Measurements from ENCODE around the gene FKBP15. TPM values are rescaled to one million over a fixed set of nuclear protein-coding genes. Genes with fewer than 3 reads are reported as not detected.
A peak's percentile ranks its signal among the peaks of the same experiment; 100 is the strongest.
"Not testable (repeated sequence)": the region's sequence is repeated elsewhere in the genome, so short reads cannot be mapped to it uniquely, and the experiment has no call there.

The FKBP15 gene
- total RNA-seq, 2 experiments from 2014 or later, result 25.8 to 27.7 TPM

DNA sequence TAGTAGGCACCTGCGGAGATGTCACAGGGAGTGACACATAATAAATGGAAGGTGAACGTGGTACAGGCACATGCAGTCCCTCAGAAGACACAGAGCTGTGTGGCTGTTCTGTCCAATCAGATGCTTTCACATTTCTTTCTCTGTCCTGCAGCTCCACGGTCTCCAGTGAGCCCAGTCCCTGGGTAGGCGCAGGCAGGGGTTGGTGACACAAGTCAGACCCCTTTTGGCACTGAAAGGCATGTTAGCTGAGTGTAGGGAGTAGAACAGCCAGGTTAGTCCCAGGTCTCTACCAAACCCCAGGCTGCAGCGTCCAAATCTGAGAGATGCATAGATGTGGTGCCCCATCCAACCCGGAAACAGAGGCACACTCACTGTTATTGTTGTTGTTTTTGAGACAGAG, 67.5 kb downstream of the FKBP15 start:
- DNase-seq, result no peak
- Mint-ChIP-seq H3K27me3 (no peaks in the 10 kb centered on the region), H3K9me3 (no peaks in the 10 kb centered on the region), H3K4me3 (no peak overlapping the region), H3K36me3 (peaks cover 3% of the 10 kb centered on the region), H3K27ac (no peak overlapping the region), H3K4me1 (ENCODE audit: low read depth) (peaks cover 38% of the 10 kb centered on the region)
- intact Hi-C loops (cut with micrococcal nuclease), result loop anchor here (5.0 to 10.0 kb wide), 2 partner anchors 249 to 399 kb away; partner anchors contain the start of genes ALAD and SNX30
- ChIA-PET POLR2A (interaction anchor here (4.2 kb wide), 1 partner anchor 68 kb away, joined by 19 read pairs; the partner anchor contains the start of genes FKBP15 and SLC31A1), CTCF (interaction anchor here (0.5 to 1.2 kb wide), 2 partner anchors 17 to 23 kb away, joined by 3 read pairs; no protein-coding TSS in a partner anchor)

- no peaks in the 10 kb centered on the region for H3K9me3 Mint-ChIP-seq
- no peaks in the 10 kb centered on the region for H3K36me3 Mint-ChIP-seq
- H3K4me3 Mint-ChIP-seq, result peak overlapping the region; percentile 43
- no peak for DNase-seq
- H3K27me3 Mint-ChIP-seq, result no peaks in the 10 kb centered on the region
- intact Hi-C loops (cut with micrococcal nuclease), result loop anchor here (5.0 to 10.0 kb wide), 2 partner anchors 250 to 398 kb away; partner anchors contain the start of genes ALAD and SNX30
- POLR2A ChIA-PET, result no interaction called here
- peaks cover 37% of the 10 kb centered on the region for H3K4me1 Mint-ChIP-seq (ENCODE audit: low read depth)
- CTCF ChIA-PET, result interaction anchor here (1.2 to 2.7 kb wide), 2 partner anchors 22 to 40 kb away, joined by 3 to 22 read pairs; no protein-coding TSS in a partner anchor
- H3K27ac Mint-ChIP-seq, result no peak overlapping the region
Observed at GRCh38 chr9:113152699-113153098, 68.4 kb downstream of the FKBP15 start.

- H3K27me3 Mint-ChIP-seq, result no peaks in the 10 kb centered on the region
- no peak overlapping the region for H3K27ac Mint-ChIP-seq
- no peak for DNase-seq
- POLR2A ChIA-PET, result interaction anchor here (0.6 to 2.1 kb wide), 3 partner anchors 69 to 917 kb away, joined by 3 to 17 read pairs (median 6); partner anchors contain the start of genes FKBP15 and SLC31A1
- H3K4me3 Mint-ChIP-seq, result peak overlapping the region; percentile 80
- no peaks in the 10 kb centered on the region for H3K9me3 Mint-ChIP-seq
- H3K4me1 Mint-ChIP-seq (ENCODE audit: low read depth), result peaks cover 35% of the 10 kb centered on the region
- H3K36me3 Mint-ChIP-seq, result no peaks in the 10 kb centered on the region
- intact Hi-C loops (cut with micrococcal nuclease), result loop anchor here (2.0 to 10.0 kb wide), 3 partner anchors 69 to 397 kb away; partner anchors contain the start of genes ALAD, FKBP15, SLC31A1 and SNX30
- CTCF ChIA-PET, result interaction anchor here (0.6 to 2.7 kb wide), 7 partner anchors 8 to 123 kb away, joined by 4 to 22 read pairs (median 5); partner anchors contain the start of genes CDC26, FKBP15, PRPF4 and SLC31A1
Observed at GRCh38 chr9:113151696-113152630, 69.1 kb downstream of the FKBP15 start.

DNA sequence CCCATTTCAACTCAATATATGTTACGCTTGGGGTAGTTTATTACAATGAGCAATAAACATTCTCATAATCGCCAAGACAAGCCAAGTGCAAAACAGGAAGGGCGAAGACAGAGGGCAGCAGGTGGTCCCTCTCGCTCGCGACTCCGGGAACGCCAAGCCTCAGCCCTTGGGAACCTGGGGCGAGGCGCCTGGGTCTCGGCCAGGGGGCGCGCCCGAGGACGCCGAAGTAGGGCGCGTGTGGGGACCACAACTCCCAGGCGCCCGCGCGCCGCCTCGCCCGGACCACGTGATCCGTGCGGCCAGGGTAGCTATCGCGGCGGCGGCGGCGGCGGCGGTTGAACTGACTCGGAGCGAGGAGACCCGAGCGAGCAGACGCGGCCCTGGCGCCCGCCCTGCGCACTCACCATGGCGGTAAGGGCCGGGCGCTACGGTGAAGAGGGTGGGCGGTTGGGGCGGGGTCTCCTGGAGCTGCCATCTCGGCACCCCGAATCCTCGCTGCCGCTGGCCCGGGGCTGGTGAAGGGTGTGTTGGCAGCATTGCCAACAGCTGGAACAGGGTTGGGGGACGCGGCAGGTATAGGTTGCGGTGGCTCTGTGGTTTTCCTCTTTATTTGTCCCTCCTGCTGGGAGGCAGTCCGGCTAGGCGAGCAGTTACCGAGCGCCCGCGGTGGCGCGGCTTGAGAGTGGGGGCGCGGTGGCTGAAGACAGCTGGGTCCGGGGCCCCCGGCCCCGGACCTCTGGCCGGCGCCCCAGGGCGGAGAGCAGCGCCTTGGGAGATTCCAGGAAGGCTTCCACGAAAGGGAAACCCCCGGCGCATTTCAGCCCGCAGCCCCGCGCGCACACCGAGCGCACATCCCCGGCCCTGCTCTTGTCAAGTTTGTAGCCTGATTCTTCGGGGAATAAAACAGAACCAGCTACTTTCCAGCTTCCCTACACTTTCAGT, 70.1 kb downstream of the FKBP15 start, which contains the start of gene SLC31A2:
Gene SLC31A2, plus strand, starts transcription at position 338 of the 942 bp plus-strand sequence. Its CDS starts 68 bp downstream, at position 406.
- Mint-ChIP-seq H3K27ac (peak within 1 kb of the TSS; percentile 64), H3K4me3 (peak within 1 kb of the TSS; percentile 80), H3K27me3 (no peaks in the 10 kb centered on the region), H3K4me1 (ENCODE audit: low read depth) (peaks cover 27% of the 10 kb centered on the region), H3K9me3 (no peaks in the 10 kb centered on the region), H3K36me3 (no peaks in the 10 kb centered on the region)
- POLR2A ChIA-PET, result interaction anchor here (0.6 to 2.1 kb wide), 2 partner anchors 19 to 70 kb away, joined by 3 to 17 read pairs; partner anchors contain the start of genes FKBP15 and SLC31A1
- CTCF ChIA-PET, result interaction anchor here (0.6 to 2.7 kb wide), 8 partner anchors 9 to 124 kb away, joined by 3 to 22 read pairs (median 5); partner anchors contain the start of genes CDC26, FKBP15, PRPF4 and SLC31A1
- intact Hi-C loops (cut with micrococcal nuclease), result loop anchor here (2.0 to 10.0 kb wide), 3 partner anchors 70 to 396 kb away; partner anchors contain the start of genes ALAD, FKBP15, SLC31A1 and SNX30
- DNase-seq, result peak; percentile 91

DNA sequence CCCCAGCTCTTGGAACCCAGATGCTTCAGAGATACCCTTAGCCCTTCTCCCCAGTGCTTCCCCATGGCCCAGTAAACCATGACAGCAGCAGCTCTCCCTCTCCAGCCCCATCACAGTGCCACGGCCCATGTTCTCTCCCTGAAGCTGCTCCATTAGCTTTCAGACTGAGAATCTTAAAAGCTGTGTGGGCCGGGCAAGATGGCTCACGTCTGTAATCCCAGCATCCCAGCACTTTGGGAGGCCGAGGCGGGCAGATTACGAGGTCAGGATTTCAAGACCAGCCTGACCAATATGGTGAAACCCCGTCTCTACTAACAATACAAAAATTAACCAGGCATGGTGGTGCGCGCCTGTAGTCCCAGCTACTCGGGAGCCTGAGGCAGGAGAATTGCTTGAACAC, 71.5 kb downstream of the FKBP15 start:
- intact Hi-C loops (cut with micrococcal nuclease); H3K27me3 Mint-ChIP-seq; POLR2A ChIA-PET; DNase-seq; H3K9me3 Mint-ChIP-seq; H3K27ac Mint-ChIP-seq; H3K4me3 Mint-ChIP-seq; H3K36me3 Mint-ChIP-seq: not testable (repeated sequence)
- H3K4me1 Mint-ChIP-seq (ENCODE audit: low read depth), result peaks cover 14% of the 10 kb centered on the region
- CTCF ChIA-PET, result interaction anchor here (1.0 kb wide), 1 partner anchor 16 kb away, joined by 3 read pairs; no protein-coding TSS in a partner anchor

- Mint-ChIP-seq H3K4me1 (ENCODE audit: low read depth) (peaks cover 14% of the 10 kb centered on the region), H3K4me3 (no peak overlapping the region), H3K36me3 (no peaks in the 10 kb centered on the region), H3K27ac (no peak overlapping the region), H3K9me3 (no peaks in the 10 kb centered on the region), H3K27me3 (peaks cover 6% of the 10 kb centered on the region)
- POLR2A ChIA-PET, result no interaction called here
- no peak for DNase-seq
- CTCF ChIA-PET, result no interaction called here
- intact Hi-C loops (cut with micrococcal nuclease), result no loop called here
Observed at GRCh38 chr9:113148781-113149510, 72.1 kb downstream of the FKBP15 start.

DNA sequence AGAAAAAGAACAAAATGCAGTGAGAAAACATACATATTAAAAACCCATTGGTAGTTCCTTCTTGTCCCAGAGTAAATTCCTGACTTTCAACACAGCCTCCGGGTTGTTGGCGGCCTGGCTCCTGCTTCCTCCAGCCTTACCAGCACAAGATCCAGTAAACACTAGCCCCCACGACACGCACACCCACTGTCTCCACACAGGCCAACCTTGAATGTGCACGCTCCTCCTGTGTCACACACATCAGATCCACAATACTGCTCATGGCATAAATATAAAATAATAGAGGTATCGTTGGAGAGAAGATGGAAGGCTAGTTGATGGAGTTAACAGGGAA, 72.7 kb downstream of the FKBP15 start:
- POLR2A ChIA-PET, result no interaction called here
- H3K4me3 Mint-ChIP-seq, result no peak overlapping the region
- H3K4me1 Mint-ChIP-seq (ENCODE audit: low read depth), result peaks cover 14% of the 10 kb centered on the region
- CTCF ChIA-PET, result no interaction called here
- H3K36me3 Mint-ChIP-seq, result no peaks in the 10 kb centered on the region
- H3K27ac Mint-ChIP-seq, result no peak overlapping the region
- intact Hi-C loops (cut with micrococcal nuclease), result no loop called here
- no peak for DNase-seq
- peaks cover 6% of the 10 kb centered on the region for H3K27me3 Mint-ChIP-seq
- H3K9me3 Mint-ChIP-seq, result no peaks in the 10 kb centered on the region

- DNase-seq, result no peak
- H3K4me3 Mint-ChIP-seq, result no peak overlapping the region
- intact Hi-C loops (cut with micrococcal nuclease), result no loop called here
- POLR2A ChIA-PET, result no interaction called here
- H3K36me3 Mint-ChIP-seq, result peaks cover 1% of the 10 kb centered on the region
- H3K27me3 Mint-ChIP-seq, result peaks cover 8% of the 10 kb centered on the region
- no peak overlapping the region for H3K27ac Mint-ChIP-seq
- no peaks in the 10 kb centered on the region for H3K4me1 Mint-ChIP-seq (ENCODE audit: low read depth)
- CTCF ChIA-PET, result interaction anchor here (0.8 to 1.0 kb wide), 2 partner anchors 31 to 516 kb away, joined by 3 to 4 read pairs; no protein-coding TSS in a partner anchor
- peaks cover 19% of the 10 kb centered on the region for H3K9me3 Mint-ChIP-seq
Observed at GRCh38 chr9:113143432-113144227, 77.4 kb downstream of the FKBP15 start.

DNA sequence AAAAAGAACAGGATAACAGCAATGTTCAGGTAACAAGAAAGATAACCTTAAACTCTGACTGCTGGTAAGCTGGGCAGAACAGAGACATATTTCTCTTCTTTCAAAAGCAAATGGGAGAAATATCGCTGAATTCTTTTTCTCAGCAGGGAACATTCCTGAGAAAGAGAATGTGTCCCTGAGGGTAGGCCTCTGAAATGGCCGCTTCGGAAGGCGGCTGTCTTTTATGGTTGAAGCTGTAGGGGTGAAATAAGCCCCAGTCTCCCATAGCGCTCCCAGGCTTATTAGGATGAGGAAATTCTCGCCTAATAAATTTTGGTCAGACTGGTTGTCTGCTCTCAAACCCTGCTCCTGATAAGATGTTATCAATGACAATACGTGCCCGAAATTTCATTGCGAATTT, 80.2 kb downstream of the FKBP15 start:
- peaks cover 19% of the 10 kb centered on the region for H3K9me3 Mint-ChIP-seq
- H3K4me3 Mint-ChIP-seq; H3K4me1 Mint-ChIP-seq (ENCODE audit: low read depth); DNase-seq; H3K27ac Mint-ChIP-seq; CTCF ChIA-PET; intact Hi-C loops (cut with micrococcal nuclease); H3K27me3 Mint-ChIP-seq; POLR2A ChIA-PET; H3K36me3 Mint-ChIP-seq: not testable (repeated sequence)

DNA sequence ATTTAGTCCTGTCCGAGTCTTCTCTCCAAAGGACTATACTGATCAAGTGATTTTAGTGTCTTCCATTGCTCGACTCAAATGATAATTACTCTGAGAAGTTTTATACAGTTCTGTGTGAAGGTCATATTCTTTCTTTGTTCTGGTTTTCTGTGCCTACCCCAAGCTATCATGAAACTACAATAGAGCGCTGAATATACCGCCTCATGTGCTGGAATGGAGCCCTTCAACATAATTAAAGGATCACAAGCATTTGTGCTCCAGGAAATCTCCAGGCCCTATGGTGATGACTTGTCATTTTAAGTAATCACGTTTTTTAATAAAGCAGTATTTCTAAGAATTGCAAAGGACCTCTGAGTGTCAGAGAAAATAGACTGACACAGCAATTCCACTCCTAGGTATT, 81.1 kb downstream of the FKBP15 start:
- H3K4me3 Mint-ChIP-seq, result no peak overlapping the region
- ChIA-PET CTCF (interaction anchor here (1.0 kb wide), 1 partner anchor 28 kb away, joined by 3 read pairs; no protein-coding TSS in a partner anchor), POLR2A (no interaction called here)

More for the DNA sequence above, 81.1 kb downstream of the FKBP15 start:
- no peak overlapping the region for H3K27ac Mint-ChIP-seq
- no peak for DNase-seq
- peaks cover 1% of the 10 kb centered on the region for H3K36me3 Mint-ChIP-seq
- no peaks in the 10 kb centered on the region for H3K4me1 Mint-ChIP-seq (ENCODE audit: low read depth)
- intact Hi-C loops (cut with micrococcal nuclease), result no loop called here
- H3K9me3 Mint-ChIP-seq, result peaks cover 19% of the 10 kb centered on the region
- H3K27me3 Mint-ChIP-seq, result peaks cover 5% of the 10 kb centered on the region

Data from activated CD4-positive, alpha-beta memory T cell treated with anti-CD3 and anti-CD28 coated beads for 36 hours (primary cell).